CD4-positive, alpha-beta T cell treated with Interleukin-21 for 1 hour (primary cell): ENCODE measurements around the gene EPB41L4A.

Experiments
- DNase-seq: peaks from one replicate; pipeline ENCODE4 v3.0.0-alpha.2; 2020

EPB41L4A gene

DNA sequence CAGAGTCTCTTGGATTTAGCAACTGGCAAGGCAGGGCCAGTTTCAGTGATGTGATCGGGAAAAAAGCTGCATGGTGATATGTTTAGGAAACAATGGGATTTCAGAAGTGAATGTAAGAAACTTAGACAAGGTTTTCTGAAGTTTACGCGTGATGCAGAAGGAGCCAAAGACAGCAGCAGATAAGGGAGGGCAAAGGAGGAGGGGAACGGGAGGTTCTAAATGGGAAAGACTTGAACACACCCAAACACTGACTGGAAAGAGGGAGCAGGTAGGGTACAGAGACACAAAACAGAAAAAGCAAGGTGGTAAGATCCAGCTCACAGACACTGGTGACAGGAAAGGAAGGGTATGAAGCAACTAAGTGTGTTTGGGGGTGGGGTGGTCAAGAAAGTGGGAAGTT, 115.4 kb downstream of the EPB41L4A start:
- no peak for DNase-seq

DNA sequence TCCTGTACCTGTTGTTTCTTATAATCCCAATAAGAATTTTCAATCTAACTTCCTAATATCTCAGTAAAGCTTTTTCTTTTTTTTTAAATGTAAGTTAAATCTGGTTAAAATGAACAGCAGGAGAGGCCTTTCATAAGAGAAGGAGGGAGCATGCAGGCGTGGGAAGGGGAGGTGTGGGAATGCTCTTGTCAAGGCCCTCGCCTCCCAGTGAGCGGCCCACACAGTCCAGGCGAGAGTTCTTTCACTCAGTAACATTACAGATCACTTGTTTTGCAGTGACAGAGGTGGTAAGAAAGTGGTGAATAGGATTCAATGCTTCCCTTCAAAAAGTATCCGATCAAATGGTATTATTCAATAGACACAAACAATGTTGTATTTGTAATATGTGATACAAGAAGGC, 125.0 kb downstream of the EPB41L4A start:
- no peak for DNase-seq

DNA sequence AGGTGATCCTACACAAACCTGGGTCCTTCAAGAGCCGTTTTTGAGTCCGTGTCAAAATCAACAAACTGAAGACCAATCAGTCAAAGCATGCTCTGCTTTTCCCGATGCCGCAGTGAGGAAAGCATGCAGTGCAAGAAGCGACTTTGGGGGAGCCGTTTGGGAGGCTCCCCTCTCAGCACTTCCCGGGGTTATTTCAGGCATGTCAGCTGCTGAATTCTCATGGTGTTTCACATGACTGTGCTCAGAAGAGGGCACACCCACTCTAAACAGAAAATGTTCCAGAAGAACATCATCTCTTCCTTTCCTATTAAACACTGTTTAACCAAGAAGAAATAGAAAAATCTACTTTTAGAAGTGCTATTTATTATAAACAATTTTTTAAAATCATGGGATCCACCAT, 125.5 kb downstream of the EPB41L4A start:
- no peak for DNase-seq

DNA sequence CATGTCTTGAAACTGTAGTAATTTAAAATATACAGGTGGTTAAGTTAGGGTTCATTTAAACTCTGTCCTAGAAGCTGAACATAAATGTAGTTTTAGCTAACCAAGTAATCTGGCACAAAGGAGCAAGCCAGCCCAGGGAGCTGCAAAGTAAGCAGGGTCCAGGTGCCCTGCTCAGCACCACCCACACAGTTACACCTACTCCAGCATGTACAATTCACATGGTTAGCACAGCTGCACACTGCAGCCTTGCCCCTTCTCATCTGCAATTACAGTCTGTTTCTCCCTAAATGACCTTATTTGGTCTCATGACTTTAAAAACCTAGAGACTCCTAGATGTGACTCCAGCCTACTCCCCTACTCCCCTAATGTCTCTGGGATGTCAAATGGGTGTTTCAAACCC, 128.4 kb downstream of the EPB41L4A start:
- DNase-seq = no peak

DNA sequence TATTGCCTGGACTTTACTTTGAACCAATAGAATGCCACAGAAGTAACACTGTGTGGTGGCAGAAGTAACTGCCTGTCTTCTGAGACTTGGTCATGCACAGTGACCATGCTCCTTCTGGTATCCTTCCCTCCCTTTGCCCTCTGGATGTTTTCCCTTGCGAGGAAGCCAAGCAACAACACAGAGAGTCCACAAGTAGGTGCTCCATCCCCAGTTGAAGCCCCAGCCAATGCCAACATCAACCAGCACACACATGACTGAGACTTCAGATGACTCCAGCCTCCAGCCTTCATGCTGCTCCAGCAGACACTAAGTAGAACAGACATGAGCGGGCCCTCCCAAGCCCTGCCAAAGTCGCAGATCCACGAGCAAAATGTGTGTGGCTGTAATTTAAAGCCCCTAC, 129.6 kb downstream of the EPB41L4A start:
- no peak for DNase-seq

DNA sequence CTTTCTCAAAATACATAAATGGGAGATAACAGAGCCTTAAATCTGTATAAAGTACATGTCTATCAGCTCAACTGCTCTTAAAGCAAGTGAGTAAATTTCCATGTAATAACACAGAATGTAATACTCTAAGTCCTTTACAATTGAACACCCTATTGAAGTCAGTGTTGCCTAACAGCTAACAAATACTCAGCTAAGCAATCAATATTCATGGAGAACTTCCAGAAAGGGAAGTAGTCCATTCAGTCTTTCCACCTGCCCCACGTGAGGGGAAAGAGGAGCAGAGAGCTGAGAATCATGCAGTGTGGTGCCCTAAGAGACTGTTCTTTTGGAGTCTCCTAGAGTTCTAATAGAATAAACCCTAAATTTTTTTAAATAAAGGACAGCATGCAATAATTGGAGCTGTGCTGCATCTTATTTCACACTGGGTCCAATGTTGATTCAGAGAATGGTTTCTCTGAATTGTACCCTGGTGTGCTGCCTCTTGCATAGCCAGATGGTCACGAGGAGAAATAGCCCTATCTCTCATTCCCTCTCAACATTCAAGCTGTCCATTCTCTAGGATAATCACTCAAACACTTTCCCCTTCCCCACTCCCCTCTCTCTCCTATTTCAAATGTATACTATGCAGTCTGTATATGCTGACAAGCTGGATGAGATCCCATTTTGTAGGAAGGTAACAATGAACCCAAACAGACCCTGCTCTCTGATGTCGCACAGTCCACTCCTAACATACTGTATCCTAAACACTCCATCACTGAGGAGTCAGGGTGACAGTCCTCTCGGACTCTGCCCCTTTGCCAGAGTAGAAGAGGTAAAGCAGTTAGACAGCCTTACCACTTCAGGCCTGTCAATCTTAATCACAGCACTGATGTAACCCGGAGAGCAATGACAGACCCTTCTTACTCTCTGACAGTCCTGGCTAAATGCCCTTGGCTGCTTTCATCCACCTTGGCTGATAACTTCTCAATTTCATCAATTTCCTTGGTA, 134.8 kb downstream of the EPB41L4A start:
- no peak for DNase-seq

DNA sequence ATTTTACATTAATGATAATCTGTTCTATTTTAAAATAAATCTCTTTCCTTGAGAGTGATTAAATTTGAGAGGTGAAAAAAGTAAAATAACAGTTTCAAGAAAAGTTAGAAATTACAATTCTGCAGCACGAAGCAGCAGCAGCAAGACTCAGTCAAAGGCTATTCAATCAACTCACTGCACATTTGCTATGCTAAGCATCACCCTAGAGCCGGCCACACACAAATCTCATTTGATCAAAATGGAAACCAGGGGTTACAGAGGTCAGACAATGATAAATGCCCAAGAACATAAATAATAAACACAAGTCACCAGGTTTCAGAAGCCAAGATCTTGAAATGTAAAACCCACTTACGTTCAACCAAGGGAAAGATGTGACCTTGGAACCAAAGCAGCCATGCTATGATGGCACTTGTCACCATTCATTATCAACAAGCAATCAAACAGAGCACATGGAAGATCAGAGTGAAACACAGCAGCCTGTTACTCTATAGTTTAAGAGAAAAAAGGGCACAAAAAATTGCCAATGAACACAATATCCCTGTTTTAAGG, 136.0 kb downstream of the EPB41L4A start:
- DNase-seq = no peak

DNA sequence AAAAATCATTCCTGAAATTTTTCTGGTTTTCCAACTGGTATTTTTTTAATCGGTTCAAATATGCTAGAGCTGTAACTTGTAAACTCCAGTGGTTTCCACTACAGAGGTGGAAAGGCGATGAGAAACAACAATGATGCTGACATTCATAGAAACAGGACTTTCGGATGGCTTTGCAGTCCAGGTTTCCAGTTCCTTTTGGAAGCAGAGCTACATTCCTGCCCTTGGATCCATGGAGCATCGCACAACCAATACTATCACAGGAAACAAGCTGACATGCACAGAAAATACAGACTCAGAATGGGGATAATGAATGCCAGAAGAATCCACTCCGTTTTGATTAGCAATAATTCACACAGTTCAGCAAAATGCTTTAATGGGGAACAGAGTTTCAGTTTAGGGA, 140.0 kb downstream of the EPB41L4A start:
- DNase-seq = no peak

DNA sequence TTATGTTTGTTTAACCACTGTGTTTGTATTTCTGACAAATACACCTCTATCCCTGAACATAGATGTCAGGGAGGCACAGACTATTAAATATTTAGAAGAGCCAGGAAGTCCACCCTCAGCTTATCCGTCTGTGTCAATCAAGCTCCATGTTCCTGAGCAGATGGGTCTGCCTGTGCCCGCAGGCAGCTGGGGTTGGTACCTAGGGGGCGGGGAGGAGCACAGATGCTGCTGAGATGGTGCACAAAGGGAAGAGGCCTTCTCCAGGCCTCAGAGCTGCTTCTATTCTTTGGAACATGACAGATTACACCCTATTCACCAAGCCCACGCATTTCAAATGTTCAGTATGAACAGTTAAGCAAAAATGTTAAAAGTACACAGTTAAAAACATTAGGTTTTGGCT, 142.1 kb downstream of the EPB41L4A start:
- no peak for DNase-seq

DNA sequence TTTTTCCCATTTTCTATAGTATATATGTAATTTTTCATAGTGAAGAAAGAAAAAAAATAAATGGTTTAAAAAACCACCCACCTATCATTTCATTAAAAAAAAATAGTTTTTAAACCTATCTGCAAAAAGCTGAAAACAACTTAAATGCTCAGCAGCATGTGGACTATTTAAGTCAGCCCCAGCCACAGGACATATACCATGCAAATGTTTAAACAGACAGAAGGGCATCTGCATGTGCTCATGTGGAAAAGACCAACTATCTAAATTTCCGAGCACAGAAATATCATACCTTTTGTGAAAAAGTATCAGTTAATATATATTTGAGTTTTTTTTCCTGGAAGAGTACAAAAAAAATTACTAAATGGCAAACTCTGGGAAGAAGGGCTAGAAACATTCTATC, 143.4 kb downstream of the EPB41L4A start:
- DNase-seq = no peak

DNA sequence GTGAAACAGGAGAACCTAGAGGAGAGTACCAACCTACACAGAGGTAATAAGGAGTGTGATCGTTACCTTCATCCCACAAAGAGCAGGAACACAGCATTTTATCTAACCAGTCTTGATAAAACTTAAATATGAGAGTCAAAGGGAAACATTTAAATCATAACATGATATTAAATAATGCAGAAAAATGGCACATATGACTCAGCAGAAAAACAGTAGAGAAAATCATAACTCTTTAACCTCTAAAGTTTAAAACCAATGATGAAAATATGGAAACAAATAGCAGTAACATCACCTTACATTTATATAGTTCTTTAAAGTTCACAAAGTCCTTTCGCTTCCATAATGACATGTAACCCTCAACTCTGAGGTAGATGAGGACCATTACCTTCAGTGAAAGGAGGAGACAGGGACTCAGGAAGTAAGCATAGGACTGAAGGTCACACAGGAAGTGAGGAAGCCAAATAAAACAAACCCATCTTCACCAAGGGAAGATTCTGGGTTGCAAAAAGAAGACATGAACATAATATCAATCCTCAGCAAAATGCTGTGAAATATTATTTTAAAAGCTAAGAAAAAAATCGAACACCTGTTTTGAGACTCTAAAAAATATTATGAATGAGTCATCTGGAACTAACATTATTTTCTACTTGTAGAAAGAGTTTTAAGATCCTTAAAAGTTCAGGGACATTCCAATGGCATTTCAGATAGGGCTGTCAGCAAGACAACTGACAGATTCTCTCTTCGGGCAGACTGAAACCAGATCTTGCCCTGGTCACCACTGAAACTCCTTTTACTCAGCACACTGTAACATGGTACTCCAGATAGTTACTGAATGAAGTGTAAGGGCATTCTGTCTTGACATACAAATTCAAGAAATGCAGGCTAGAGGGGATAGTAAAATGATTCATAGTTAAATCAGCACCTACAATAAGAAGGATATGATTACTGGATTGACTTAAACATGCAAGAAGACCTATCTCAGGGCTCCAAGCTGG, 148.5 kb downstream of the EPB41L4A start:
- DNase-seq = no peak

DNA sequence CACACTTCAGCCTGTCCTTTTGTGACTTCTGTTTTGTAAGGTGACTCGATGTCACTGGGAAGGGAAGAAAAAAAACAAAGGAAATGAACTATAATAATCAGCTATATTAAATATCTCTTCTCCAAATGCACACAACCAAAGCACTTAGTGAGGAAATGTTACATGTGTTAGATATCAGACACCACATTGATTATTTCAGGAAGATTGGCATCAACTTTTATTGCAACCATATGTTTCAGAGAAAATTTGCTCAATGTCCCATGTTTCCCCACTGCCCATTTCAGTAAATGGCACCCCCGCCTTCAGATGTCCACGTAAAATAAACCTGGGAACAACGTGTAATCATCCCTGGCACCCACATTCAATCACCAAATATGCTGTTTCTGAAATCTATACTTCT, 151.8 kb downstream of the EPB41L4A start:
- DNase-seq = no peak

DNA sequence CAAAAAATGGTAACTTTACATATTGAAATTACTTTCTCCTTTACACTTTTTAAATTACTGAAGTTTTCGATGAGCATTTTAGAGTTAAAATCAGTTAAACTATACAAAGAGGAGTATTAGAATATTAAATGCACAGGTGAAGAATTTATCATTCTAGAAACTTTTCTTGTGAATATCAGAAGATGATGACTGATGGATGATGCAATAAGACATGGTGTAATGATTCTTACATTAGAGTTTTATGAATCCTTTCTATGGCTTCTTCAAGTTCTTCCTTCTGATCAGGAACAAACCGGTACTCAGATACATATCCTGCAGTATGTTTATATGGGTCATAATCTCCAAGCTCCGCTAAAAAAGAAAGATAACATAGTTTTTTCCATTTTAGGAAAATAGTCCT, 154.4 kb downstream of the EPB41L4A start:
- no peak for DNase-seq

DNA sequence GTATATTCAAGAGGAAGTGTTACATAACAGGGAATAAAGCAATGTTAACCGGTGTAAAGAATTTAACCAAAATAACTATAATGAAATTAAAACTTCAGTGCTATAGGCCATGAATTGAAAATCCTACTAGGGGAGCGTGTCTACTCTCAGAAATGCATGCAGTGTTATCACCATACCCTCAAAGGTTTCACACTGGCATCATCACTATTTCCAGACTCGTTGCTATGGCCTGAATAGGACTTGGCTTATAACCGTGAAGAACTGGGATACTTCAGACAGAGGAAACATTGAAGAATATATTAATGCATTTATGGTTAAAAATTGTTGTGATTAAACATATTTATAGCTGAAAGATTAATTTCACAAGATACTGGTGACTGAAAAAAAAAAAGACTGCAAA, 154.9 kb downstream of the EPB41L4A start:
- no peak for DNase-seq

DNA sequence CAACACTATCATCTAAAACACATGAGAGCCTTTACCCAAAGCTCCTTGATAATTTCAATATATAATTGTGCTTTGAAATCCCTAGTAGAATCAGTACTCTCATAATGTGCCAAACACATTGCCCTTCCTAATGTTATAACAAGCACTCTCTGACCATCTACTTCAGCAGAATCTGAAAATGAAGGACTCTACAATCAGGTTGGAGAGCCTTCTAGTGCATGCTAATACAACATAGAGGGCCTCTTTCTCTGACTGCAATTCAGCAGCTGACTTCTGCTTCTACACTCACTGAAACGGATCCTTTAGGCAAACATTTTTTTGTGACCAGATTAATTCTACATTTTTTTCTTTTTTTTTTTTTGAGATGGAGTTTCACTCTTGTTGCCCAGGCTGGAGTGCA, 155.6 kb downstream of the EPB41L4A start:
- no peak for DNase-seq

DNA sequence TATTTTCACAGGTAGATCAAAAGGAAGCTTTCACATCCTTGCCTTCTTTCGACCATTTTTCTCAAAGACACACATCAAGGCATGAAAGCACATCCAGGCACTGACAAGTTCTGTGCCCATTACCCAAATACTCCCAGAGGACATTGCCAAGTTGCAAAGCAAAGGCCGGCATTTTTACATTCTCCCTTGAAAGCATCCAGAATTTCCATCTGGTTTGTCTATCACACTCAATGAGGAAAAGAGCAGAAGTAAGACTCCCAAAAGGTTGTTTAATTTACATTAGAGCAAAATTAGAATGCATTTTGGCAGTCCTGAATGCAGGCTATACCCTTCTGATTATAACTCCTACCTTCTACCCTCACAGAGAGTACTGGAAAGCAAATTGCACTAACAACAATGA, 160.5 kb downstream of the EPB41L4A start:
- no peak for DNase-seq

DNA sequence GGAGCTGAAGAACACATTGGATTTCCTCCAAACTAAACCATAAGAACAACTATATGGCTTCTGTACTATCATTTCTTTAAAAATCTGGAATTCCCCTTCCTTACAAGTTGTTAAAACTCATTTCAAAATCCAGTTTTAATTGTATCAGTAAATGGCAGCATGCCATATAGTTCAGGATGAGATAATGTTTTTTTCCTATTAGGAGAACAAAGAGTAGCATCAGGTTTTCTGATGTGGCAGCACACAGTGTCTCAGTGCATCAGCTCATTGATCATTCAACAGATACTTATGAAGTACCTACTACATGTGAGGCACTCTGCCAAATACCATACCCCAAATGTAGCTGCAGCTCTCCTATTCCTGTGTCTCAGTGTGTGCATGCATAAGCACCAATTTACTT, 161.1 kb downstream of the EPB41L4A start:
- DNase-seq = no peak

DNA sequence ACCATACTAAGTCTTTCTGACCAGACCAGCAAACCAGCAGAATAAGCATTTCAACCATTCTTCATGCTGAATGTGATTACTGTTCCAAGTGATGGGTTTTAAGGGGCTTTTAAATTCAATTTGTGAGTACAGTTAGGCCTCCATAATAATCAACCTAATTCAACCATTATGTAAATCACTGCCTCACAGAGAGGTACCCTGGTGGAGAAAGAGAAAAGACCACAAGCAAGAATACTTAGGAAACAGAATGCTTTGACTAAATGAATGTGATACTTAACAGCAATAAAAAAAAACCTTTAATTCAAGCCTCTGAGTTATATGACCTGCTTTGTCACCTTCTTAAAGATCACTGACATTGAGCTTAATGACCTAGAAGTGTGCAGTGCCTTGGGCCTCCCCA, 162.1 kb downstream of the EPB41L4A start:
- DNase-seq = no peak

DNA sequence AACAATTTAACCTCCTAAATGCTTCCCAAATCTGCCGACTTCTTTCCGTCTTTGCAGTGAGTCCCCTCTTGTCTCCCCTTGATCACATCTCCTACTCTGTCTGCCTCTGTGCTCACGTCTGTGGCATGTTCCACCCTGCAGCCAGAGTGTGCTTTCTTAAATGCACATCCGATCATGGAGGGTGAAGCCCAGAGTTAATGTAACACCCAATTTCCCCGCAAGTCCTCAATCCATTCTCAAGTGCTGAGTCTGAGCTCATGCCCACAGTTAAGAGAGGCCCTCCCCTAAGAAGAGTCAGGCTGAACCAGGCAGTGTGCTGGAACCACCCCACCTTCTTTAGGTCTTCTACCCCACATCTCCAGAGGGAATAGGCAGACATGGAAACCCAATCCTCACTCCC, 164.8 kb downstream of the EPB41L4A start:
- no peak for DNase-seq

DNA sequence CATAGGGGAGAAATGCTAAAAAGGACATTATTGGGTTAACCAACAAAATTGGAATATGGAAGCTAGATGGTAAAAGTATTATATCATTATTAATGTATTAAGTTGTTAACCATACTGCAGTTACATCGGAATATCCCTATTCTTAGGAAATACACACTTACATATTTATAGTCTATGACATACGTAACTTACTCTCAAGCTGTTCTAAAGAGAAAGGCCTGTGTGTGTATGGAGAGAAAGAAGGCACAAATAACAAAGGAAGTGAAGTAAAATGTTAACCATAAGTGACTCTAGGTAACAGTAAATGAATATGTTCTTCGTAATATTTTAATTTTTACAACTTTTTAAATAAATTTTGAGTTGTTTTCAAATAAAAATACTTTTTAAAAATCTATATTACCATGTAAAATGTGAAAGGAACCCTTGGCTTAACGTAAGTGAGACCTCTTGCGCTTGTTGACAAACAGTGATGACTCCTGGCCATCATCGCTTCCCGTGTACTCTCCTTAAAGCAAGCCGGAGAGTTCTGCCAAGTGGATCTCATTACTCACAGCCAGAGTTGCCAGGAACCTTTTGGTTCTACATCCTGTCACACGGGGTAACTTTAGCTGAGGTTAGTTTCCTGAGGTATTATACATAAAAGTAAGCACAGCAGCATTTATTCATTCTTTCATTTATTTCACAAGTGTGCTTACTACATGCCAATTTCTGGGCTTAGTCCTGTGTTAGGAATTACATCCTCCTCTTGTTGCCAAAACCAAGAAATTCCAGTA, 165.4 kb downstream of the EPB41L4A start:
- DNase-seq = no peak

DNA sequence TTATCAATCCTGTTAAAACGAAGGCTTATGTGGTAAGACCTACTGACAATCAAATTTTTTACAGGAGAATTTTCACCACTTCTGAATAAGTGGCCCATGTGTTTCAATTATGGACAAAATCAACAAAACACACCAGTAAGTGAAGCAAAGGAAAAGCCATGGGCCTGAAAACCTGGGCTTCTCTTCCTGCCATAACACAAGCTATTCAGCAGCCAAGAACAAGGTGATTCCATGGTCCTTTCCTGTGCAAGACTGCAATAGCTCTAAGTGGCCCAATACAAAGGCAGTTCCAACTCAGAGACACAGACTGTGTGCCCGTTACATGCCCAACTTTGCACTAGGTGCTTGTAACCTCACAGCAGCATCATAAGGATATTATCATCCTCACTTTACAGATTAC, 168.5 kb downstream of the EPB41L4A start:
- DNase-seq = no peak

DNA sequence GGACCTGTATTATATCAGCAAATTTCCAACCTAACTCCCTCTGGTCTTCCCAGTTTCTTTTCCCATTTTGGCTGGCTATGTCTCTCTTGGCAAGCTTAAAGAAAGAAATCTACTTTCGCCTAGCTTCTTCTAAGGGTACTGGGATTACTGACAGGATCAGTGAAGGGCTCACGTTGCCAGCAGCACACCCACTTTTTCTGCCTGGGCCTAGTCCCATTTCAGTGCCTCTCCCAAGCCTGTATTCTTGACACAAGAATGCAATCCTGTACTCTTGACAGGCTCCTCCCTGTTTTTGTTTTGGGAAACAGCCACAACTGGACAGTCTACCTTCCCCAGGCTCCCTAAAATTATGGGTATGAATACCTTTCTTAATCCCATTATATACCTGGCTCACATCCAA, 170.5 kb downstream of the EPB41L4A start:
- no peak for DNase-seq

DNA sequence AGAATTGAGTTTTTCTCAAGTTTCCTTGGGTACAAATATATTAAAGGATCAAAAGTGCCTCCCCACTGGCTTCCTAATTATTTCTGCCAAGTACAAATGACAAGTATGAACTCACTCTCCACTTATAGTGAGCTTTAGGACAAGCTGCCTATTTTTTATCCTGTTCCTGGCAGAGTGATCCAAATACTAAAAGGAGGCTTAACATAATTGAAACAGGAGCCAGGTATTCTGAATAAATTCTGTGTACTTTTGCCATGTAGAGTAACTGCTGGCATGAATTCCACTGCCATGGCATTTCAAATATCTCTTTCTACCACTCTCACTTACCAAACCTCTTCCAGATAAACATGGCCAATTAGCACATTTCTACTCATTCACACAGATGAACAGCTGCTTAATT, 171.1 kb downstream of the EPB41L4A start:
- no peak for DNase-seq
